Activated naive CD4-positive, alpha-beta T cell treated with anti-CD3 and anti-CD28 coated beads for 36 hours (primary cell): Measurements from ENCODE around the gene VAV1. TPM values are rescaled to one million over a fixed set of nuclear protein-coding genes. Genes with fewer than 3 reads are reported as not detected.

Source experiments
- CTCF ChIA-PET: fragments of 350-600 bp; sonication (Branson Sonifier 250); formaldehyde crosslinking; loops from one replicate; lab custom pipeline; 2021; ENCODE audit warnings: antibody characterized with exemption; lab: Charles Lee
- DNase-seq: peaks from one replicate; pipeline ENCODE4 v3.0.0-alpha.2; 2020
- H3K27ac Mint-ChIP-seq: one replicate; pipeline ENCODE4 v1.8.0; 2021; ENCODE audit warnings: mild to moderate bottlenecking, mixed read lengths
- H3K27me3 Mint-ChIP-seq: one replicate; pipeline ENCODE4 v1.8.0; 2021; ENCODE audit warnings: low read depth, mixed read lengths
- H3K36me3 Mint-ChIP-seq: one replicate; pipeline ENCODE4 v1.8.0; 2021; ENCODE audit warnings: low read depth, mixed read lengths
- H3K4me1 Mint-ChIP-seq: one replicate; pipeline ENCODE4 v1.8.0; 2021; ENCODE audit warnings: low read depth, mixed read lengths
- H3K4me3 Mint-ChIP-seq: one replicate; pipeline ENCODE4 v1.8.0; 2021; ENCODE audit warnings: mild to moderate bottlenecking, moderate library complexity, mixed read lengths
- H3K9me3 Mint-ChIP-seq: one replicate; pipeline ENCODE4 v1.8.0; 2021; ENCODE audit warnings: mixed read lengths
- intact Hi-C: fragments of 100-400 bp; cut with micrococcal nuclease; formaldehyde crosslinking; loops from one replicate; pipeline ENCODE4 v1.15.1; 2023
- total RNA-seq, 2 experiments: library from RNA; stranded (reverse); gene quantifications; one replicate each; pipeline ENCODE4 v1.2.3, GENCODE V29; 2021

VAV1 gene
- total RNA-seq, 2 experiments from 2014 or later = 93.6 to 103 TPM

GRCh38 chr19:6731822-6732221 lies 40.7 kb upstream of the VAV1 start:
- no peak for DNase-seq
- intact Hi-C loops = no loop called here
- CTCF ChIA-PET = no interaction called here

GRCh38 chr19:6732803-6733337 lies 39.6 kb upstream of the VAV1 start:
- CTCF ChIA-PET = no interaction called here
- H3K36me3 Mint-ChIP-seq = peaks cover 16% of the 10 kb centered on the region
- no peaks in the 10 kb centered on the region for H3K27me3 Mint-ChIP-seq
- peaks cover 16% of the 10 kb centered on the region for H3K4me1 Mint-ChIP-seq
- DNase-seq = no peak
- H3K27ac Mint-ChIP-seq = no peak overlapping the region
- intact Hi-C loops = no loop called here
- H3K9me3 Mint-ChIP-seq = no peaks in the 10 kb centered on the region
- H3K4me3 Mint-ChIP-seq = no peak overlapping the region

More at GRCh38 chr19:6731822-6732221, 40.7 kb upstream of the VAV1 start:
- Mint-ChIP-seq H3K4me3 (no peak overlapping the region), H3K27ac (no peak overlapping the region), H3K4me1 (peaks cover 13% of the 10 kb centered on the region), H3K36me3 (peaks cover 16% of the 10 kb centered on the region), H3K9me3 (no peaks in the 10 kb centered on the region), H3K27me3 (no peaks in the 10 kb centered on the region)

- Mint-ChIP-seq H3K27ac (no peak overlapping the region), H3K4me3 (no peak overlapping the region), H3K27me3 (no peaks in the 10 kb centered on the region), H3K9me3 (no peaks in the 10 kb centered on the region), H3K4me1 (peaks cover 22% of the 10 kb centered on the region), H3K36me3 (peaks cover 15% of the 10 kb centered on the region)
- CTCF ChIA-PET = no interaction called here
- no peak for DNase-seq
- intact Hi-C loops = no loop called here
Measured at GRCh38 chr19:6733338-6734095, 39.0 kb upstream of the VAV1 start.

GRCh38 chr19:6734096-6734696 lies 38.3 kb upstream of the VAV1 start:
- intact Hi-C loops = no loop called here
- peaks cover 15% of the 10 kb centered on the region for H3K36me3 Mint-ChIP-seq
- CTCF ChIA-PET = no interaction called here
- DNase-seq = no peak
- no peak overlapping the region for H3K4me3 Mint-ChIP-seq
- no peaks in the 10 kb centered on the region for H3K9me3 Mint-ChIP-seq
- no peaks in the 10 kb centered on the region for H3K27me3 Mint-ChIP-seq
- H3K27ac Mint-ChIP-seq = no peak overlapping the region
- H3K4me1 Mint-ChIP-seq = peaks cover 29% of the 10 kb centered on the region

GRCh38 chr19:6735181-6735911 lies 37.2 kb upstream of the VAV1 start:
- Mint-ChIP-seq H3K27me3 (no peaks in the 10 kb centered on the region), H3K9me3 (no peaks in the 10 kb centered on the region), H3K4me3 (peak overlapping the region; percentile 98), H3K27ac (peak overlapping the region; percentile 98), H3K4me1 (peaks cover 31% of the 10 kb centered on the region), H3K36me3 (peaks cover 15% of the 10 kb centered on the region)
- DNase-seq = no peak
- intact Hi-C loops = loop anchor here (5.0 kb wide), 1 partner anchor 203 kb away; the partner anchor contains the start of gene TNFSF9
- CTCF ChIA-PET = interaction anchor here (0.5 to 2.3 kb wide), 9 partner anchors 33 to 257 kb away, joined by 3 to 16 read pairs (median 6); partner anchors contain the start of gene TNFSF14

- Mint-ChIP-seq H3K27me3 (no peaks in the 10 kb centered on the region), H3K4me3 (peak overlapping the region; percentile 98), H3K27ac (peak overlapping the region; percentile 98), H3K4me1 (peaks cover 36% of the 10 kb centered on the region), H3K36me3 (peaks cover 18% of the 10 kb centered on the region), H3K9me3 (no peaks in the 10 kb centered on the region)
- intact Hi-C loops = loop anchor here (1.0 to 5.0 kb wide), 4 partner anchors 62 to 204 kb away; partner anchors contain the start of gene TNFSF9
- DNase-seq = peak; percentile 87
- CTCF ChIA-PET = interaction anchor here (0.6 to 2.3 kb wide), 12 partner anchors 32 to 219 kb away, joined by 3 to 16 read pairs (median 5); partner anchors contain the start of genes TNFSF14 and TNFSF9
Measured at GRCh38 chr19:6736169-6736916, 36.2 kb upstream of the VAV1 start.

- no peaks in the 10 kb centered on the region for H3K9me3 Mint-ChIP-seq
- peaks cover 40% of the 10 kb centered on the region for H3K4me1 Mint-ChIP-seq
- no peaks in the 10 kb centered on the region for H3K27me3 Mint-ChIP-seq
- peak overlapping the region; percentile 98 for H3K27ac Mint-ChIP-seq
- CTCF ChIA-PET = interaction anchor here (0.7 to 2.3 kb wide), 10 partner anchors 38 to 220 kb away, joined by 4 to 46 read pairs (median 6); partner anchors contain the start of gene TNFSF14
- DNase-seq = no peak
- H3K4me3 Mint-ChIP-seq = peak overlapping the region; percentile 98
- peaks cover 16% of the 10 kb centered on the region for H3K36me3 Mint-ChIP-seq
- intact Hi-C loops = loop anchor here (1.0 to 5.0 kb wide), 9 partner anchors 30 to 344 kb away; partner anchors contain the start of genes GTF2F1, SH2D3A, TNFSF14 and TNFSF9
Measured at GRCh38 chr19:6736917-6737283, 35.6 kb upstream of the VAV1 start.

- intact Hi-C loops = loop anchor here (1.0 to 5.0 kb wide), 7 partner anchors 30 to 344 kb away; partner anchors contain the start of genes GTF2F1, SH2D3A, TNFSF14 and TNFSF9
- DNase-seq = peak; percentile 100
- Mint-ChIP-seq H3K36me3 (peaks cover 15% of the 10 kb centered on the region), H3K9me3 (no peaks in the 10 kb centered on the region), H3K4me1 (peaks cover 40% of the 10 kb centered on the region), H3K27me3 (no peaks in the 10 kb centered on the region), H3K27ac (peak within 1 kb of the TSS; percentile 98), H3K4me3 (peak within 1 kb of the TSS; percentile 98)
- CTCF ChIA-PET = interaction anchor here (1.0 to 2.3 kb wide), 7 partner anchors 31 to 220 kb away, joined by 3 to 46 read pairs (median 9); partner anchors contain the start of genes SH2D3A and TNFSF14
Measured at GRCh38 chr19:6737284-6737872, 35.1 kb upstream of the VAV1 start, which contains the start of gene GPR108. GPR108 (minus strand) TSS chr19:6737580; CDS start chr19:6737576, 4 bp downstream.

- no peaks in the 10 kb centered on the region for H3K27me3 Mint-ChIP-seq
- peak overlapping the region; percentile 98 for H3K4me3 Mint-ChIP-seq
- H3K27ac Mint-ChIP-seq = peak overlapping the region; percentile 98
- intact Hi-C loops = loop anchor here (1.0 to 5.0 kb wide), 11 partner anchors 29 to 627 kb away; partner anchors contain the start of genes GTF2F1, RFX2, SH2D3A and TNFSF14
- DNase-seq = peak; percentile 93
- no peaks in the 10 kb centered on the region for H3K9me3 Mint-ChIP-seq
- H3K4me1 Mint-ChIP-seq = peaks cover 40% of the 10 kb centered on the region
- CTCF ChIA-PET = interaction anchor here (0.6 to 2.3 kb wide), 8 partner anchors 31 to 605 kb away, joined by 3 to 46 read pairs (median 4); partner anchors contain the start of genes SH2D3A, TNFSF14 and VAV1
- H3K36me3 Mint-ChIP-seq = peaks cover 15% of the 10 kb centered on the region
Measured at GRCh38 chr19:6737873-6738786, 34.4 kb upstream of the VAV1 start.
